GM18505 (cell line): ENCODE measurements around the gene OR10H1.
"Not testable (repeated sequence)": the region's sequence is repeated elsewhere in the genome, so short reads cannot be mapped to it uniquely, and the experiment has no call there.

ENCODE experiments used
- ATAC-seq: cut with Tn5 transposase; IDR thresholded peaks from one replicate; pipeline ENCODE4 v1.9.1; 2021; ENCODE audit not compliant: unreplicated experiment
- POLR2A ChIP-seq: IDR thresholded peaks from 4 replicates; pipeline ENCODE4 v1.6.1; 2011; ENCODE audit warnings: borderline replicate concordance; ENCODE audit not compliant: insufficient read depth, insufficient read length; ENCODE audit errors: extremely low read depth

The OR10H1 gene

GRCh38 chr19:15810335-15810734 is 5.1 kb downstream of the OR10H1 start:
- no peak for TF ChIP-seq POLR2A
- no peak for ATAC-seq

- not testable (repeated sequence) for ATAC-seq
Measured at GRCh38 chr19:15794279-15794678, 21.2 kb downstream of the OR10H1 start.

DNA sequence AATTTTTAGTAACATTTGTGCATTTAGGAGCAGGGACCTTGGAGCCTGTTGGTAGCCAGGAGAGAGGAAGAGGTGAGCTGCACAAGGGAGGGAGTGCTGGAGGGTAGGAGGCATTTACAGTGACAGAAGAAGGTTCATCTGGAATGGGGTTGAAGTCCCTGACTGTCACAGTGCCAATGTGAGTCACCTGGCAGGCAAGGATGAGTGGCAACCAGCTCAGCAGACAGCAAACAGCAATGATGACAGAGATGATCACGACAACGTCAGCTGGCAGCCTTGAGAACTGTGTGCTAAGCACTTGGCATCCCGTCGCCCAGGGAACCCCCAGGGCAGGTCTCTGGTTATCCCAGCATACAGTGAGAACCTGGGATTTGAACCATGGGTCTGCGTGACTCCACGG is 25.4 kb downstream of the OR10H1 start:
- no peak for ATAC-seq
- TF ChIP-seq POLR2A, result no peak

DNA sequence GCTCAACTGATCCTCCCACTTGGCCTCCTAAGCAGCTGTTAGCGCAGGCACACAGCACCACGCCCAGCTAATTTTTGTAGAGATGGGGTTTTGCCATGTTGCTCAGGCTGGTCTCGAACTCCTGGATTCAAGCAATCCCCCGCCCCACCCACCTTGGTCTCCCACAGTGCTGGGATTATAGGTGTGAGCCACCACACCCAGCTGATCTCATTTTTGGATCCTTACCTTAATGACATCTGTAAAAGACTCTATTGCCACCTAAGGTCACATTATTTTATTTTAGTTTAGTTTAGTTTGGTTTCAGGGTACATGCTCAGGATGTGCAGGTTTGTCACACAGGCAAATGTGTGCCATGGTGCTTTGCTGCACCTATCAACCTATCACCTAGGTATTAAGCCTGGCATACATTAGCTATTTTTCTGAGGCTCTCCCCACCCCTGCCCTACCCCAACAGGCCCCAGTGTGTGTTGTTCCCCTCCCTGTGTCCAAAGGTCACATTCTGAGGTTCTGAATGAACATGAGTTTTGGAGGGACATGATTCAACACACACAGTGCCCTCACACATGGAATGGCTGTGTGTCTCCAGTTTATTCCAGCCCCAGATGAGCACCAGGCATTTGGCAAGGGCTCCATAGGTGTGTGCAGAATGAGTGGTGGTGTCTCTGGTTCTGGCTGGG is 26.7 kb downstream of the OR10H1 start:
- no peak for TF ChIP-seq POLR2A
- ATAC-seq, result no peak

DNA sequence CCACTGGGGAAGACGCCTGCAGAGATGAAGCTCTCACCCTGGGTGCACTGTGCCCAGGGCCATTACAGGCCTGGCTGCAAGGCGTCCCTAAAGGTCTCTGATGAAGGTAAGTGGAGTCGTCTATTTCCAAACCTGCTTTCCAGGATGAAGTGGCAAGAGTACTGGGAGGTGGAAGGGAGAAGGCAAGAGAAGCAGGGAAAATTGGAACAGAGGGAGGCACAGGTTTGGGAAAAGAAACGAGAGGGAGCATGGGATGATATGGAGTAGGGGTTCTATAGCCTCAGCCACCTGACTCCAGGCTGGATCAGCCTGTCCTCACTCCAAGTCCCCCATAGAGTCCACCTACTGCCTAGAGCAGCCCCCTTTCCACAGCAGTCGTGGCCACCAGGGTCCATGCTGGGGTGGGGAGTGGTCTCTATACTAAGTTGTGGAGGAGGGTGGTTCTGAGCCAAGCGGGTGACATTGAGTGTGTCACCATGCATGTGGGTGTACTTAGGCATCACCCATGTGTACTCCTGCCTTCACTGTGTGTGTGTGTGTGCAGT is 27.8 kb downstream of the OR10H1 start, which contains the start of gene OR10H5:
Gene OR10H5 (plus strand): TSS at position 51 of the 545 bp plus-strand sequence. CDS start 6,388 bp downstream, outside the sequence.
- no peak for ATAC-seq
- no peak for TF ChIP-seq POLR2A

GRCh38 chr19:15782896-15783295 is 32.6 kb downstream of the OR10H1 start:
- ATAC-seq, result not testable (repeated sequence)

DNA sequence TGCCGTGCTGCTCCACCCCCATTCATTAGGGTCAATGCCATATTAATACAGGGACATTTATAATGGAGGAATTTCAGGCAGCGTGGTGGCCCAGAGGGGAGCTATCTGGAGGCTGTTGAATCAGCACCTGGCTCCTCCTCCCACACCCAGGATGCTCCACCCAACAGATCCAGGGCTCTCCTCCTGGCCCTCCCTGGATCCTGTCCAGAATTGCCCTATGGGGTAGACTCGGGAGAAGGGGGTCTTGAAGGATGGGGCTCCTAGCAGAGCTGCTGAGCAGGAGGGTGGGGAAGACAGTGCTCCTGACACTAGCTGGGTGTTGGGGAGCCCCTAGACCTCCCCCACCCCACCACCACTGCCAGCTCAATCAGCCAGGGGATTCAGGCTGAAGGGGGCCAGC is 33.3 kb downstream of the OR10H1 start:
- no peak for ATAC-seq
- no peak for TF ChIP-seq POLR2A

- TF ChIP-seq POLR2A, result no peak
- no peak for ATAC-seq
Measured at GRCh38 chr19:15781661-15782060, 33.8 kb downstream of the OR10H1 start.

- ATAC-seq, result no peak
- no peak for TF ChIP-seq POLR2A
Measured at GRCh38 chr19:15780610-15781418, 34.6 kb downstream of the OR10H1 start.

GRCh38 chr19:15779756-15780476 is 35.5 kb downstream of the OR10H1 start:
- TF ChIP-seq POLR2A, result no peak
- no peak for ATAC-seq

GRCh38 chr19:15776991-15777970 is 38.2 kb downstream of the OR10H1 start:
- no peak for TF ChIP-seq POLR2A
- no peak for ATAC-seq

- no peak for TF ChIP-seq POLR2A
- ATAC-seq, result no peak
Measured at GRCh38 chr19:15776264-15776663, 39.2 kb downstream of the OR10H1 start.
